CD14-positive monocyte (primary cell): ENCODE measurements around the gene GPHN. TPM values are rescaled to one million over a fixed set of nuclear protein-coding genes. Genes with fewer than 3 reads are reported as not detected.

Source experiments
- DNase-seq, 3 donors: peaks; one replicate each; pipeline ENCODE4 v3.0.0-alpha.2; 2011 to 2022
- H2AFZ ChIP-seq: 2 replicates; pipeline ENCODE4 v1.6.0; 2012; ENCODE audit warnings: mild to moderate bottlenecking, low read depth, low read length, inconsistent platforms; ENCODE audit not compliant: insufficient read depth, poor library complexity, severe bottlenecking
- H3K27ac ChIP-seq, 2 donors: 1 replicate in 1 of 2; 2 replicates in 1 of 2; pipeline ENCODE4 v1.5.1; 2012 to 2013; ENCODE audit warnings: low read length in 2 of 2, control low read depth in 1 of 2, inconsistent platforms in 1 of 2, low read depth in 1 of 2, mild to moderate bottlenecking in 1 of 2
- H3K27me3 ChIP-seq, 2 donors: one replicate each; pipeline versions ENCODE4 v1.6.0 to v1.6.1; 2011 to 2013; ENCODE audit warnings: low read length in 2 of 2; ENCODE audit not compliant: control insufficient read depth in 2 of 2, insufficient read depth in 2 of 2
- H3K36me3 ChIP-seq, 2 donors: replicated peaks in 1 of 2; 1 replicate in 1 of 2; 2 replicates in 1 of 2; pipeline versions ENCODE4 v1.5.1 to v1.6.1; 2012 to 2013; ENCODE audit warnings: low read length in 2 of 2, control low read depth in 1 of 2, inconsistent platforms in 1 of 2, mild to moderate bottlenecking in 1 of 2; ENCODE audit not compliant: insufficient read depth in 2 of 2, control insufficient read depth in 1 of 2
- H3K4me1 ChIP-seq, 2 donors: 1 replicate in 1 of 2; 2 replicates in 1 of 2; pipeline versions ENCODE4 v1.5.1 to v1.6.1; 2012 to 2013; ENCODE audit warnings: low read length in 2 of 2, control low read depth in 1 of 2, inconsistent platforms in 1 of 2, mild to moderate bottlenecking in 1 of 2, moderate library complexity in 1 of 2; ENCODE audit not compliant: insufficient read depth in 2 of 2, control insufficient read depth in 1 of 2
- H3K4me2 ChIP-seq: replicated peaks from 2 replicates; pipeline ENCODE3; 2012; ENCODE audit warnings: low read length, moderate library complexity, mild to moderate bottlenecking; ENCODE audit not compliant: poor library complexity, severe bottlenecking; ENCODE audit errors: extremely low read depth
- H3K4me3 ChIP-seq, 3 experiments: fragments of 200-600 bp in 1 of 3; sonication (generic) in 1 of 3; replicated peaks in 1 of 3; 1 replicate in 2 of 3; 2 replicates in 1 of 3; pipeline ENCODE4 v1.5.1; 2011 to 2013; ENCODE audit warnings: low read length in 3 of 3, mild to moderate bottlenecking in 3 of 3, control low read depth in 2 of 3, low read depth in 2 of 3, inconsistent platforms in 1 of 3, moderate library complexity in 1 of 3
- H3K79me2 ChIP-seq: 2 replicates; pipeline ENCODE4 v1.6.0; 2012; ENCODE audit warnings: mild to moderate bottlenecking, control low read depth, inconsistent platforms, low read length, moderate library complexity; ENCODE audit not compliant: insufficient read depth
- H3K9ac ChIP-seq: 2 replicates; pipeline ENCODE4 v1.6.0; 2017; ENCODE audit warnings: low read length, mild to moderate bottlenecking; ENCODE audit not compliant: insufficient read depth, poor library complexity, severe bottlenecking
- H3K9me3 ChIP-seq, 2 donors: replicated peaks in 1 of 2; 1 replicate in 1 of 2; 2 replicates in 1 of 2; pipeline versions ENCODE4 v1.5.1 to v1.6.1; 2012 to 2013; ENCODE audit warnings: low read length in 2 of 2, control low read depth in 1 of 2; ENCODE audit not compliant: control insufficient read depth in 1 of 2, insufficient read depth in 1 of 2
- H4K20me1 ChIP-seq: 2 replicates; pipeline ENCODE4 v1.6.0; 2012; ENCODE audit warnings: mild to moderate bottlenecking, low read length, control low read depth, moderate library complexity; ENCODE audit not compliant: insufficient read depth
- H3K27ac Mint-ChIP-seq, 7 donors: one replicate each; pipeline ENCODE4 v1.8.0; 2020; ENCODE audit warnings: mild to moderate bottlenecking in 7 of 7, mixed read lengths in 7 of 7, moderate library complexity in 6 of 7, inconsistent platforms in 2 of 7
- H3K27me3 Mint-ChIP-seq, 3 donors: one replicate each; pipeline ENCODE4 v1.8.0; 2021 to 2022; ENCODE audit warnings: low read depth in 3 of 3, mild to moderate bottlenecking in 3 of 3, mixed read lengths in 3 of 3, moderate library complexity in 3 of 3, inconsistent platforms in 1 of 3
- H3K36me3 Mint-ChIP-seq, 2 donors: one replicate each; pipeline ENCODE4 v1.8.0; 2020; ENCODE audit warnings: mixed read lengths in 2 of 2, inconsistent platforms in 1 of 2, mild to moderate bottlenecking in 1 of 2
- H3K4me1 Mint-ChIP-seq: one replicate; pipeline ENCODE4 v1.8.0; 2020; ENCODE audit warnings: mild to moderate bottlenecking, mixed read lengths
- H3K4me3 Mint-ChIP-seq, 2 donors: one replicate each; pipeline ENCODE4 v1.8.0; 2020; ENCODE audit warnings: mild to moderate bottlenecking in 2 of 2, mixed read lengths in 2 of 2, moderate library complexity in 1 of 2
- H3K9me3 Mint-ChIP-seq, 7 donors: one replicate each; pipeline ENCODE4 v1.8.0; 2020 to 2022; ENCODE audit warnings: mixed read lengths in 7 of 7, mild to moderate bottlenecking in 6 of 7, moderate library complexity in 6 of 7, inconsistent platforms in 2 of 7
- CTCF ChIP-seq: fragments of 200-600 bp; IDR thresholded peaks from one replicate; pipeline ENCODE4 v1.8.0; 2022; ENCODE audit warnings: antibody characterized with exemption, mild to moderate bottlenecking
- WGBS: methylation state at CpG from one replicate; pipeline ENCODE4 v1.1.5; 2013; ENCODE audit warnings: missing lambda C conversion rate; ENCODE audit not compliant: insufficient coverage; 5-methylcytosine and 5-hydroxymethylcytosine counted together
- intact Hi-C, 2 donors: fragments of 100-400 bp; cut with micrococcal nuclease; formaldehyde crosslinking; loops; one replicate each; pipeline versions ENCODE4 v1.15.0 to v1.15.1; 2023
- polyA plus RNA-seq, 3 donors: library from polyadenylated mRNA; depleted of rRNA in 1 of 3; unstranded in 2 of 3; stranded (reverse) in 1 of 3; fragments of 300-500 nt in 2 of 3; fragments of >200 nt in 1 of 3; fragmentation: Illumina TruSeq in 2 of 3; gene quantifications; 1 replicate in 2 of 3; 2 replicates in 1 of 3; pipeline ENCODE4 v1.2.3, GENCODE V29; 2012 to 2021

Gene GPHN
- polyA plus RNA-seq, 3 donors: 1.9 to 3.1 (median 3.0) TPM

DNA sequence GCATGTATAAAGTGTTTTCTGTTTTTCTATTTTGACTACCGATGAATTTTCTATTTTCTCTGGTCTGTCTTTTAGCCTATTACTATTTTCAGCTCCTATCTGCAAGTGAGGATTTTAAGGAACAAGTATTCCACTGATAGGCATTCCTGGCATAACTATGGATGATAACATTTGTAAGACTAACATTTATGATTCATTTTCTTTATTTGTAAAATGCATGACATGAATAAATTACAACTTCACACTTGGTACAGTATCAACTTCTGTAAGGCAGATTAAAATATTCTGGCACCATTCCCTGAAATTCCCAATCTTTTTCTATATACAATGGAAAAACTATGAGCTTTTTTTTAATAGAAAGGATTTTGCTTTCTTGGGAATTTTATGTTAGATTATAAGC lies 560.3 kb downstream of the GPHN start:
- H4K20me1 ChIP-seq: no peaks in the 10 kb centered on the region
- no peaks in the 10 kb centered on the region for H3K36me3 ChIP-seq
- H3K4me1 ChIP-seq: no peaks in the 10 kb centered on the region
- no peaks in the 10 kb centered on the region for H3K79me2 ChIP-seq
- no peak overlapping the region for H3K4me2 ChIP-seq
- Mint-ChIP-seq H3K4me1 (no peaks in the 10 kb centered on the region), H3K4me3 (no peak overlapping the region), H3K36me3 (peaks cover 2% of the 10 kb centered on the region in 2 donors), H3K27me3 (no peaks in the 10 kb centered on the region), H3K9me3 (peaks cover 4 to 19% (median 7%) of the 10 kb centered on the region in 7 donors), H3K27ac (no peak overlapping the region)
- H3K27me3 ChIP-seq: no peaks in the 10 kb centered on the region
- intact Hi-C loops: no loop called here
- H3K9me3 ChIP-seq: peaks cover 0 to 4% of the 10 kb centered on the region in 2 donors
- no CpG with 5 or more reads among the region's 1 CpG for WGBS
- DNase-seq: no peak
- H2AFZ ChIP-seq: no peak overlapping the region
- H3K4me3 ChIP-seq: no peak overlapping the region
- H3K27ac ChIP-seq: no peak overlapping the region
- H3K9ac ChIP-seq: no peak overlapping the region
- TF ChIP-seq CTCF: no peak

DNA sequence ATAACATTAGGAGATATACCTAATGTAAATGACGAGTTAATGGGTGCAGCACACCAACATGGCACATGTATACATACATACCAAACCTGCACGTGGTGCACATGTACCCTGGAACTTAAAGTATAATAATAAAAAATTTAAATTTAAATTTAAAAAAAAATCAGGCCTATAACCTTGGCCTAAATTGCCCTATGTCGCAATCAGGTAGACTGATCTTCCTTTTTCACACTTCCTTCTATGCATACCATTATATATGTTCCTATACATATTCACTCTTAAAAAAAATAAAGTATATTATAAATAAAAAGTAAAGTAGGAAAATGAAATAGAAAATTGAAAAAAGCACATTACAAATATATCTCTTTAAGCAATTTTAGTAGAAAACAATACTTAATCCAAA lies 563.6 kb downstream of the GPHN start:
- Histone ChIP-seq H3K9me3 (peaks cover 0 to 4% of the 10 kb centered on the region in 2 donors), H3K9ac (no peak overlapping the region), H3K4me3 (no peak overlapping the region), H3K4me1 (no peaks in the 10 kb centered on the region), H3K79me2 (no peaks in the 10 kb centered on the region), H4K20me1 (no peaks in the 10 kb centered on the region), H3K36me3 (no peaks in the 10 kb centered on the region), H3K27ac (no peak overlapping the region), H2AFZ (no peak overlapping the region), H3K4me2 (no peak overlapping the region), H3K27me3 (no peaks in the 10 kb centered on the region)
- TF ChIP-seq CTCF: no peak
- Mint-ChIP-seq H3K4me3 (no peak overlapping the region), H3K27ac (no peak overlapping the region), H3K9me3 (peaks cover 0 to 7% (median 2%) of the 10 kb centered on the region in 7 donors), H3K36me3 (peaks cover 0 to 2% of the 10 kb centered on the region in 2 donors), H3K4me1 (no peaks in the 10 kb centered on the region), H3K27me3 (no peaks in the 10 kb centered on the region)
- intact Hi-C loops: no loop called here
- WGBS: no CpG with 5 or more reads among the region's 3 CpGs
- no peak for DNase-seq
